ENCODE results near the gene RABEP1.

Gene RABEP1

DNA sequence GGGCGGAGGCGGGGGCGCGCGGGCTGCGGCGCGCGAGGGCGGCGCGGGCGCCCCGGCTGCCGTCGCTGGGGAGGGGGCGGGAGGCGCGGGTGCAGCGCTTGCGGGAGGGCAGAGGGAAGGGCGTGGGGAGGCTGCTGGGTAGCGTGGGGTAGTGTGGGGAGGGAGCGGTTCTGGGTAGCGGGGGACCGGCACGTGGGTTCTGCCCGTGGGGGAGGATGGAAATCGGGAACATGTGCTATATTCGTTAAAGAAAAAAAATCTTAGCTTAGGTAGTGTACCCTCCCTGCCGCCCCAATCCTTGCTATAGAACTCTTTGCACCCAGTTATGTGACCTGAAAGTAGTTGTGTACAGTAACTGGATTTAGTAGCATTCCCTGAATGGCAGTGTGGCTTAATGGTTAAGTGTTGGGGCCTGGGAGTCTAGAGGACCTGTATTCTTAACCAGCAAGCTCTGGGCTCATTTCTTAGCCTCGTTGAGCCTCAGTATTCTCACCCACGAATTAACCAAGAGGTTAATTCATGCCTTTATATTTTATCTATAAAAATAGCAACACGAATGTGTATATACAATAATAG lies 646 bp downstream of the RABEP1 start:
- FAIRE-seq: peak; percentile 50
- TF ChIP-seq POLR2AphosphoS5 (IDR thresholded peaks at IDR 0.05; ENCODE audit: low read depth, low read length): no peak
- TF ChIP-seq TAF1 (IDR thresholded peaks at IDR 0.05; ENCODE audit: borderline replicate concordance, low read depth, low read length): no peak
- TF ChIP-seq POLR2A (IDR thresholded peaks at IDR 0.05; ENCODE audit: low read depth, low read length): no peak
- peak; percentile 33 for DNase-seq (ENCODE audit: insufficient read length)

- DNase-seq (ENCODE audit: insufficient read length): no peak
- no peak for FAIRE-seq
- TF ChIP-seq POLR2AphosphoS5 (IDR thresholded peaks at IDR 0.05; ENCODE audit: low read depth, low read length): no peak
- no peak for TF ChIP-seq POLR2A (IDR thresholded peaks at IDR 0.05; ENCODE audit: low read depth, low read length)
- TF ChIP-seq TAF1 (IDR thresholded peaks at IDR 0.05; ENCODE audit: borderline replicate concordance, low read depth, low read length): no peak
Measured at GRCh38 chr17:5283571-5284315, 1.7 kb downstream of the RABEP1 start.

- no peak for TF ChIP-seq POLR2AphosphoS5 (IDR thresholded peaks at IDR 0.05; ENCODE audit: low read depth, low read length)
- no peak for TF ChIP-seq TAF1 (IDR thresholded peaks at IDR 0.05; ENCODE audit: borderline replicate concordance, low read depth, low read length)
- no peak for TF ChIP-seq POLR2A (IDR thresholded peaks at IDR 0.05; ENCODE audit: low read depth, low read length)
- peak; percentile 44 for FAIRE-seq
- no peak for DNase-seq (ENCODE audit: insufficient read length)
Measured at GRCh38 chr17:5284681-5285080, 2.6 kb downstream of the RABEP1 start.

DNA sequence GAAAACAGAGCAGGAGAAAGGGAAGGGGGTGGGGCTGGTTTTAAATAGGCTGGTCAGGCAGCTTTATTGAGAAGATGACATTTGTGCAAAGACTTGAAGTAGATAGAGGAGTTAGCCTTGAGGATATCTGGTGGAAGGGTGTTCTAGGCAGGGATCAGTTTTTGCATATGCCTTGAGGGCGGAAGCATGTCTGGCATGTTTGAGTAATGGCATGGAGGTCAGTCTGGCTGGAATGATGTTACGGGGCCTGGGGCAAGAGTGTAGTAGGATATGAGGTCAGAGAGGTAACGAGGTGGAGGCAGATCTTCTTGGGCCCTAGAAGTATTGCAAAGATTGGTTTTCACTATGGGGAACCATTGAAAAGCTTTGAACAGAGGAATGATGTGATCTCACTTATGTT lies 4.8 kb downstream of the RABEP1 start:
- no peak for DNase-seq (ENCODE audit: insufficient read length)
- TF ChIP-seq TAF1 (IDR thresholded peaks at IDR 0.05; ENCODE audit: borderline replicate concordance, low read depth, low read length): no peak
- TF ChIP-seq POLR2AphosphoS5 (IDR thresholded peaks at IDR 0.05; ENCODE audit: low read depth, low read length): no peak
- no peak for TF ChIP-seq POLR2A (IDR thresholded peaks at IDR 0.05; ENCODE audit: low read depth, low read length)
- FAIRE-seq: no peak

DNA sequence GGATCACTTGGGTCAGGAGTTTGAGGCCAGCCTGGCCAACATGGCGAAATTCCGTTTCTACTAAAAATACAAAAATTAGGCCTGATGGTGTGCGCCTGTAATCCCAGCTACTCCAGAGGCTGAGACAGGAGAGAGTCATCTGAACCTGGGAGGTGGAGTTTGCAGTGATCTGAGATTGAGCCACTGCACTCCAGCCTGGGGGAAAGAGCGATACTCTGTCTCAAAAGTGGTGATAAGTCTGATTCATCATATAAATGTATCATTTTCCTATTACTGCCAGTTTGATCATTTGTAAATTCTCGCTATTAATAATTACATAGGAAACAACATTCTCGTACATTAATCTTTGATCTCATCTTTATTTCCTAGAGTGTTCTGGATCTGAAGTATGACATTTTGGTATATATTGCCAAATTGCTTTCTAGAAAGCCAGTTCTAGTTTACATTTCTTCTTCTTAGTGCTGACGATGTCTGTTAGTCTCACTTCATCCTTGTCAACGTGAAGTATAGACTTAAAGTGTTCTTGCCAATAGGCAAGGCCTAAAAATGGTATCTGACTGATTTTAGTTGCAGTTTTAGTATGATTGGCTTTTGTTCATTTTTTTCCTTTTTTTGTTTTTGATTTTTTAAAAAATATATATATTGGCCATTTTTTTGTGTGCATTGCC lies 9.7 kb downstream of the RABEP1 start:
- no peak for FAIRE-seq
- DNase-seq (ENCODE audit: insufficient read length): no peak
- TF ChIP-seq POLR2AphosphoS5 (IDR thresholded peaks at IDR 0.05; ENCODE audit: low read depth, low read length): no peak
- no peak for TF ChIP-seq POLR2A (IDR thresholded peaks at IDR 0.05; ENCODE audit: low read depth, low read length)

DNA sequence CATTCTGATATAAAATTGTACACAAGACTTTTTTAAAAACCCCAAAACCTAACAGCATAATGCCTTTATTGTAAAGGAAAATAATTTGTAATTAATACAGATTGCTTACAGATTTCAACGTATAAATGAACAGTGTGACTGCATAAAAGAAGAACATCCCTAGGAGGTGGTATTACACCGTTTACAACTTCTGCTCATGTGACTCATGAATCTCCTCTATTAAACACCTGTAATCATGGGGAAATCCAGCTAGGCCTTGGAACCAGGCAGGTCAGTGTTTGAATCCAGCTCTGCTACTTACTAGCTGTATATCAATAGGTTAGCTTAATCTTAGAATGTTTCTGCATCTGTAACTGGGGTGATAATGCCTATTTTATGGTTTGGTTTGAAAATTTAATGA lies 15.2 kb downstream of the RABEP1 start:
- no peak for TF ChIP-seq TAF1 (IDR thresholded peaks at IDR 0.05; ENCODE audit: borderline replicate concordance, low read depth, low read length)
- FAIRE-seq (peak; percentile 80), DNase-seq (ENCODE audit: insufficient read length) (no peak)

- FAIRE-seq (no peak), DNase-seq (ENCODE audit: insufficient read length) (no peak)
- TF ChIP-seq POLR2AphosphoS5 (IDR thresholded peaks at IDR 0.05; ENCODE audit: low read depth, low read length) (no peak), POLR2A (IDR thresholded peaks at IDR 0.05; ENCODE audit: low read depth, low read length) (no peak)
Measured at GRCh38 chr17:5299383-5299782, 17.3 kb downstream of the RABEP1 start.

DNA sequence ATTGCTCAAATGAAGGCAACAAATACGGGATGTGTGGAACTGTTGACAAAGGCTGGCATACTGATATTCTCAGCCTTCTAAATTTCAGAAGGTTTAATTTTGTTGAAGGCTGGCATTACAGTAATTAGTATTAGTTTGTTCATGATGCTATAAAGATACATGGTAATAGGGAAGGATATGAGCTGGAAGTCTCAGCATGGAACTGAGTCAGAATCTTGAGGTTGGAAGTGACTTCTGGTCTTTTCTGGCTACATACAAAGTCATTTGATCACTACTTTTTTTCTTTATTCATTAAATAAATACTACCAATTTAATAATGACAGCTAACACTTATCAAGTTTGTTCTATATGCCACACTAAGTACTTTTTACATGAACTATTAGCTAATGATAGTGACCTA lies 22.6 kb downstream of the RABEP1 start:
- TF ChIP-seq TAF1 (IDR thresholded peaks at IDR 0.05; ENCODE audit: borderline replicate concordance, low read depth, low read length) (no peak), POLR2AphosphoS5 (IDR thresholded peaks at IDR 0.05; ENCODE audit: low read depth, low read length) (no peak), POLR2A (IDR thresholded peaks at IDR 0.05; ENCODE audit: low read depth, low read length) (no peak)
- no peak for FAIRE-seq
- DNase-seq (ENCODE audit: insufficient read length): no peak

- no peak for DNase-seq (ENCODE audit: insufficient read length)
- no peak for FAIRE-seq
- no peak for TF ChIP-seq POLR2AphosphoS5 (IDR thresholded peaks at IDR 0.05; ENCODE audit: low read depth, low read length)
- no peak for TF ChIP-seq POLR2A (IDR thresholded peaks at IDR 0.05; ENCODE audit: low read depth, low read length)
- TF ChIP-seq TAF1 (IDR thresholded peaks at IDR 0.05; ENCODE audit: borderline replicate concordance, low read depth, low read length): no peak
Measured at GRCh38 chr17:5309851-5310250, 27.8 kb downstream of the RABEP1 start.

- TF ChIP-seq POLR2A (IDR thresholded peaks at IDR 0.05; ENCODE audit: low read depth, low read length): no peak
- TF ChIP-seq TAF1 (IDR thresholded peaks at IDR 0.05; ENCODE audit: borderline replicate concordance, low read depth, low read length): no peak
- TF ChIP-seq POLR2AphosphoS5 (IDR thresholded peaks at IDR 0.05; ENCODE audit: low read depth, low read length): no peak
Measured at GRCh38 chr17:5325851-5326250, 43.8 kb downstream of the RABEP1 start.

DNA sequence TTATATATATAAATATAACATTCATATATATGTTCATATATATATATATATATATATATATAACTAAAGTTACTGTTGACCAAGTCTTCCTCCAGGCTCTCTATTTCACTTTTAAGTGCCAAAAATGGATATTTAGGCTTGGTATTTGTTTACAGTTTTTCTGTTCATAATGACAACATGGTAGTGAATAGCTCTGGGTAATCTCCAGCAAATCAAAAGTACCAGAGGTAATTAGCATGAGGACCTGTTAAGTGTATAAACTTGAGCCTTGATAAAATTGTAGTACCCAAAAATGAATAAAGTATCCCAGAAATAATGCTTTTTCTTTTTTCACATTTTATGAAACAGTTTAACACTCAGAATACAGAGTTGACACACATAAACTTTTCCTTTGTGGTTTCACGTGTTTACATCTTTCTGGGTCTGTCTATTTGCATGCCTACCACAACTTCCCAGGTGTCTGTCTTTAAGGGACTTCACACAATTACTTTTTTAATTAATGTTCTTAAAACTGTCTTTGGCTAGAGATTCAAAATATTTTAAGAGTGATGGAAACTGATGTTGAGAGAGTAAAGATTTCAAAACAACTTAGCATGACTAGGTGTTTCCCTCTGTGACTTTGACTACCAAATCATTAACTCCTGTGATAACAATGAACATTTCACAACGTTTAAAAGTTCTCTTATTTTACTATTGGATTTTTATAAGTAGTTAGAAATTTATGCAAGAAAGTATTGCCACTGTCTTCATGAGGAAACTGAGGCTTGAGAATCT lies 47.9 kb downstream of the RABEP1 start:
- no peak for FAIRE-seq
- no peak for DNase-seq (ENCODE audit: insufficient read length)
- TF ChIP-seq TAF1 (IDR thresholded peaks at IDR 0.05; ENCODE audit: borderline replicate concordance, low read depth, low read length) (no peak), POLR2A (IDR thresholded peaks at IDR 0.05; ENCODE audit: low read depth, low read length) (no peak), POLR2AphosphoS5 (IDR thresholded peaks at IDR 0.05; ENCODE audit: low read depth, low read length) (no peak)

More at GRCh38 chr17:5325851-5326250, 43.8 kb downstream of the RABEP1 start:
- no peak for FAIRE-seq
- no peak for DNase-seq (ENCODE audit: insufficient read length)
